MM.1S (cell line): ENCODE measurements around the gene CPPED1.

Source experiments
- CTCF ChIP-seq: fragments of 300-600 bp; sonication (generic); IDR thresholded peaks from 2 replicates; pipeline ENCODE4 v1.5.1; 2016; ENCODE audit warnings: antibody characterized with exemption, low read length, mixed read lengths
- EZH2 ChIP-seq: fragments of 300-600 bp; sonication (generic); optimal IDR thresholded peaks from 2 replicates; pipeline ENCODE3; 2017; ENCODE audit warnings: low read depth, mild to moderate bottlenecking, antibody characterized with exemption, low read length, mixed read lengths
- EZH2phosphoT487 ChIP-seq: fragments of 300-600 bp; sonication (generic); IDR thresholded peaks from 2 replicates; pipeline ENCODE4 v1.6.1; 2018; ENCODE audit warnings: antibody characterized with exemption, low read length

DNA sequence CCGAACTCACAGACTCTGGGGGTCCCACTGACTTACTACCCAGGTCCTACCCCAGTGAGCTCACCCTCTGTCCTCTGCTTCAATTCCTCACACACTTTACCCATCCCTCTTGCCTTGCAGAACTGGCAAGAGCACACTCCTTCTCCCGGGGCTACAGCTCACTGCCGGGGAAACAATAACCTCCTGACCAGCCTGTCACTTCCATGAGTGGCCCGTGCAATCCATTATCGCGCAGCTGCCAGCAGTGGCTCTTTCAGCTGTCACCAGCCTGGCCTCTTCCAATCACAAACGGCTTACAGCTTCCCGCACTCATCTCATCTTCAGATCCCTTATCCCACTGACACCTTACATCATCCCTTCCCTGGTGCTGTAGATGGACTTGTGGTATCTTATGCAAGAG, 79.5 kb downstream of the CPPED1 start:
- no peak for TF ChIP-seq CTCF
- no peak for TF ChIP-seq EZH2phosphoT487
- no peak for TF ChIP-seq EZH2
